GM19351 (cell line): ENCODE data around the gene KLHL10.

Experiments
- ATAC-seq: cut with Tn5 transposase; IDR thresholded peaks from one replicate; pipeline ENCODE4 v1.9.1; 2021; ENCODE audit warnings: mild to moderate bottlenecking, moderate library complexity; ENCODE audit not compliant: unreplicated experiment

Gene KLHL10

GRCh38 chr17:41837761-41838538, at the start of gene KLHL10:
TSS of gene KLHL10 (plus strand) at chr17:41837825. CDS start at chr17:41837933, 108 bp downstream.
- no peak for ATAC-seq

- no peak for ATAC-seq
Measured at GRCh38 chr17:41792845-41793783, 44.5 kb upstream of the KLHL10 start.

- ATAC-seq, result no peak
Measured at GRCh38 chr17:41793784-41794539, 43.7 kb upstream of the KLHL10 start.

GRCh38 chr17:41794540-41794975, 43.1 kb upstream of the KLHL10 start:
- no peak for ATAC-seq

GRCh38 chr17:41796121-41796895, 41.3 kb upstream of the KLHL10 start:
- ATAC-seq, result no peak

- no peak for ATAC-seq
Measured at GRCh38 chr17:41797377-41797776, 40.2 kb upstream of the KLHL10 start.

- no peak for ATAC-seq
Measured at GRCh38 chr17:41799366-41799765, 38.3 kb upstream of the KLHL10 start.

GRCh38 chr17:41800601-41801373, 36.8 kb upstream of the KLHL10 start:
- ATAC-seq, result no peak

- no peak for ATAC-seq
Measured at GRCh38 chr17:41801374-41802271, 36.0 kb upstream of the KLHL10 start.

GRCh38 chr17:41803049-41804020, 34.3 kb upstream of the KLHL10 start:
- no peak for ATAC-seq

- no peak for ATAC-seq
Measured at GRCh38 chr17:41806685-41807445, 30.8 kb upstream of the KLHL10 start.

GRCh38 chr17:41810659-41811548, 26.7 kb upstream of the KLHL10 start:
- ATAC-seq, result no peak

GRCh38 chr17:41811549-41812380, 25.9 kb upstream of the KLHL10 start, which contains the start of gene P3H4:
TSS of gene P3H4 (minus strand) at chr17:41811949. CDS start at chr17:41811915, 34 bp downstream.
- ATAC-seq, result peak; percentile 73

- ATAC-seq, result no peak
Measured at GRCh38 chr17:41812381-41813151, 25.1 kb upstream of the KLHL10 start, which contains the start of gene FKBP10. TSS of gene FKBP10 (plus strand) at chr17:41813004. CDS start at chr17:41813035, 31 bp downstream.
